ENCODE data around the gene PSAPL1. TPM values are rescaled to one million over a fixed set of nuclear protein-coding genes. Genes with fewer than 3 reads are reported as not detected.

PSAPL1 gene
- total RNA-seq, 1 experiment from 2014 or later, result not detected

DNA sequence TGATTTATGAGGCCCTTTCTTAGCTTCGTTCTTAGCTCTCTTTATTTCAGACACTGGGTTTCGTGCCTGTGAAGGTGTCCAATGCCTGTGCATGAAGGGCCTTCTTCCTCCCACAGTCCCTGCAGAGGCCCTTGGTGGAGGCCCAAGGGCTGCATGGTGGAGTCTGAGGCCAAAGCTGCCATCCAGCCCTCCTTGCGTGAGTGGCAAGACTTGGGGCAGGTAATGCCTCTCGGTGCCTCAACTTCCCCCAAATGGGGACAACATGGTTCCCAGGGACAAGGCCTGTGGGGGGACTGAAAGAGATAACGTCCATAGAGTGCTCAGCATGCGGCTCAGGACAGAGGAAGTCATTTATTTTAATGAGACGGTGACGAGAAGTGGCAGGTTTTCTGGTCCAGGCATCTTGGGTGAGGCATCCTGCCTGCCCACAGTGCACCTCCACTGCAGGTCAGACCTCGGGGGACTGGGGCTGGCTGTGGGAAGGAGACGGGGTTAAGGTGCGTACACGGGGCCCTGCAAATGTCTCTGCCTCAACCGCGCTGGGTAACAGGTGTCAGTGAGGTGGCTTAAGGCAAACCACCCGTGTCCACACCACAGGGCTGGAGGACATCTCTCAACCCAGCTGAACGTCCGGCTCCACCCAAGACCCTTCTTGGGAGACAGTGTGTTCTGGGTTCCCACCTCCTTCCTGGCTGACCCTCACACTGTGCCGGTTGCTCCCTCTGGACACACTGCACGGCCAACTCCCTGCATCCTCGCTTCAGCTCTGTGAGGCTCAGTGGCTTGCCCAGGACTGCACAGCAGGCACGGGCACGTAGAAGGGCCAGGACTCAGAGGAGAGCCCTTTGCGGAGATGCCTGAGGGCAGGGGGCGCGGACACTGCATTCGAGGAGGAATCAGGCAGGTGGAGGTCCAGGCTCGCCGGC is 50.5 kb downstream of the PSAPL1 start:
- no peak overlapping the region for H3K4me3 Mint-ChIP-seq (ENCODE audit: unreplicated experiment)
- no TSS peak for BruUV-seq (replicated peaks)
- H3K4me1 Mint-ChIP-seq (ENCODE audit: insufficient read depth, unreplicated experiment), result peaks cover 5% of the 10 kb centered on the region
- ChIA-PET POLR2A (no interaction called here), CTCF (no interaction called here)
- no peak for DNase-seq (ENCODE audit: unreplicated experiment)
- H3K36me3 Mint-ChIP-seq (ENCODE audit: insufficient read depth, unreplicated experiment), result no peaks in the 10 kb centered on the region
- no peak overlapping the region for H3K27ac Mint-ChIP-seq (ENCODE audit: low read depth, unreplicated experiment)
- intact Hi-C loops (cut with micrococcal nuclease), result no loop called here
- peaks cover 3% of the 10 kb centered on the region for H3K27me3 Mint-ChIP-seq (ENCODE audit: insufficient read depth, unreplicated experiment)
- H3K9me3 Mint-ChIP-seq (ENCODE audit: unreplicated experiment), result no peaks in the 10 kb centered on the region
- TF ChIP-seq, protein P1, sequence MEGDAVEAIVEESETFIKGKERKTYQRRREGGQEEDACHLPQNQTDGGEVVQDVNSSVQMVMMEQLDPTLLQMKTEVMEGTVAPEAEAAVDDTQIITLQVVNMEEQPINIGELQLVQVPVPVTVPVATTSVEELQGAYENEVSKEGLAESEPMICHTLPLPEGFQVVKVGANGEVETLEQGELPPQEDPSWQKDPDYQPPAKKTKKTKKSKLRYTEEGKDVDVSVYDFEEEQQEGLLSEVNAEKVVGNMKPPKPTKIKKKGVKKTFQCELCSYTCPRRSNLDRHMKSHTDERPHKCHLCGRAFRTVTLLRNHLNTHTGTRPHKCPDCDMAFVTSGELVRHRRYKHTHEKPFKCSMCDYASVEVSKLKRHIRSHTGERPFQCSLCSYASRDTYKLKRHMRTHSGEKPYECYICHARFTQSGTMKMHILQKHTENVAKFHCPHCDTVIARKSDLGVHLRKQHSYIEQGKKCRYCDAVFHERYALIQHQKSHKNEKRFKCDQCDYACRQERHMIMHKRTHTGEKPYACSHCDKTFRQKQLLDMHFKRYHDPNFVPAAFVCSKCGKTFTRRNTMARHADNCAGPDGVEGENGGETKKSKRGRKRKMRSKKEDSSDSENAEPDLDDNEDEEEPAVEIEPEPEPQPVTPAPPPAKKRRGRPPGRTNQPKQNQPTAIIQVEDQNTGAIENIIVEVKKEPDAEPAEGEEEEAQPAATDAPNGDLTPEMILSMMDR (IDR thresholded peaks at IDR 0.05; ENCODE audit: unreplicated experiment), result no peak

DNA sequence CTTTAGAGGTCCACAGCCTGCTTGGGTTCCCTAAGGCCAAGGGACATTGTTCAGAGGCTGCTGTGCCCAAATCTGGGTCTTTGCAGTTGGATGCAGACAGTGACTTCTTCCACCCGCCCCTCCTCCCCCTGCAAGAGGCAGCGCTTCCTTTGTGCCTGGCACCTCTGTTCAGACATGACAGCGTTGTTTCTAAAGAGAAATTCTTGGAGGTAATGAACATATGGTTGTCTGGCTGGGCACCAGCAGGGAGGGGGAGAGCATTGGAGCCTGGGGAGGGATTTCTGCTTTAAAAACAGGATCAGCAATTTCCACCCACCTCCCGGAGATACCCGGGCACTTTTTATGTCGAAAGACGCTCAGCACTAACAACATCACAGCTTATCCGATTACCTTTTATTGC is 51.5 kb downstream of the PSAPL1 start:
- Mint-ChIP-seq H3K27me3 (ENCODE audit: insufficient read depth, unreplicated experiment) (no peaks in the 10 kb centered on the region), H3K9me3 (ENCODE audit: unreplicated experiment) (no peaks in the 10 kb centered on the region), H3K4me1 (ENCODE audit: insufficient read depth, unreplicated experiment) (peaks cover 5% of the 10 kb centered on the region), H3K36me3 (ENCODE audit: insufficient read depth, unreplicated experiment) (no peaks in the 10 kb centered on the region), H3K27ac (ENCODE audit: low read depth, unreplicated experiment) (no peak overlapping the region), H3K4me3 (ENCODE audit: unreplicated experiment) (no peak overlapping the region)
- TF ChIP-seq, protein P1 (IDR thresholded peaks at IDR 0.05; ENCODE audit: unreplicated experiment), result no peak
- BruUV-seq (replicated peaks), result no TSS peak
- DNase-seq (ENCODE audit: unreplicated experiment), result no peak
- ChIA-PET POLR2A (no interaction called here), CTCF (interaction anchor here (0.8 kb wide), 1 partner anchor 78 kb away, joined by 3 read pairs; no protein-coding TSS in a partner anchor)
- intact Hi-C loops (cut with micrococcal nuclease), result no loop called here

DNA sequence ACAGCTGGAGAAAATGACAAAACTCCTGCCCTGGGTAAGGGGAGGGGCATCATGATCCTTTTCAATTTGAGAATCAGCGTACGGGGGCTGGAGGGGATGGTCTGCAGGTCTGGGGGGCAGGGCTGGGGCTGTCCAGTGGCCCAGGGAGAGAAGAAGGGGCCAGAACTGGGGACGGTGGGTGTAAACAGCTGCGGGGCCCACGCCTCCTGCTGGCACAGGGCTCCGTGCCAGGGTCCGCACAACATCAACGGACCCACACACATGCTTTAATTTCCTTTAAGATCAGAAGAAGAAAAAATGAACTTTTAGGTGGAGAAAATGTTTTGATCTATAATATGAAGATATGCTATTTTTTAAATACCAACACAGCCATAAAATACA is 52.1 kb downstream of the PSAPL1 start:
- no TSS peak for BruUV-seq (replicated peaks)
- ChIA-PET POLR2A (no interaction called here), CTCF (interaction anchor here (0.6 to 0.8 kb wide), 2 partner anchors 79 to 663 kb away, joined by 3 read pairs; no protein-coding TSS in a partner anchor)
- intact Hi-C loops (cut with micrococcal nuclease), result no loop called here
- no peak for DNase-seq (ENCODE audit: unreplicated experiment)
- no peaks in the 10 kb centered on the region for H3K27me3 Mint-ChIP-seq (ENCODE audit: insufficient read depth, unreplicated experiment)
- no peaks in the 10 kb centered on the region for H3K9me3 Mint-ChIP-seq (ENCODE audit: unreplicated experiment)
- TF ChIP-seq, protein P1 (IDR thresholded peaks at IDR 0.05; ENCODE audit: unreplicated experiment), result no peak
- no peak overlapping the region for H3K27ac Mint-ChIP-seq (ENCODE audit: low read depth, unreplicated experiment)
- H3K36me3 Mint-ChIP-seq (ENCODE audit: insufficient read depth, unreplicated experiment), result no peaks in the 10 kb centered on the region
- H3K4me3 Mint-ChIP-seq (ENCODE audit: unreplicated experiment), result no peak overlapping the region
- H3K4me1 Mint-ChIP-seq (ENCODE audit: insufficient read depth, unreplicated experiment), result peaks cover 5% of the 10 kb centered on the region

DNA sequence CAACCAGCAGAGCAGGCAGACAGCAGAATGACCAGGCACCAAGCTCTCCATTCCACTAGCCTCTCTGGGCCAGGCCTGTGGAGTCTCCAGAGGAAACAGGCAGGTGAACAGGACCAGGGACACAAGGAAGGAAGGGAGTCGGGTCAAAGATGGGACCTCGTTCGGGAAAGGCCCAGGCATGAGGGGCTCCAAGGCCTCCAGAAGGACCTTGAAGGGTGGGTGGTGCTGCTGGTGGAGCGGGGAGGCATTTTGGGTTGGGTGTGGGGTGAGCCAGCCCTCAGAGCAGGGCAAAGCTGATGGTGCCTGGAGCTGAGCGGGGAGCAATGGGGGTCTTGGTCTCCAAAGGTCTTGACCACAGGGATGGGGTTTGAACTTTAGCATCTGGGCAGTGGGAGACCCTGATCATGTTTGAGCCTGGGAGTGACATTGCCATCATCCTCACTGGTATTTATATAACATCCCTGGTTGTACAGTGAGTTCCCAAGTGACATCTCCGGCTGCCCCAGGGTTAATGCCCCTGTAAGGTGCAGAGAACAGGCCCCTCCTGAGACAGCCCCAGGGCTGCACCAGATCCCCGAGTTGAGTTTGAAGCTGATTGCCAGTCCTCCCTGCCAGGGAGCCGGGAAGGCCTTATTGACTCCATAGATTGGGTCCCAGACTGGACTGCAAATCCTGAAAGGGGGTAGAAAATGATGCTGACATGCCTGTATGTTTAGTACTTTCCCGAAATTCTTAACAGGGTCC is 52.7 kb downstream of the PSAPL1 start:
- POLR2A ChIA-PET, result no interaction called here
- Mint-ChIP-seq H3K27me3 (ENCODE audit: insufficient read depth, unreplicated experiment) (no peaks in the 10 kb centered on the region), H3K4me3 (ENCODE audit: unreplicated experiment) (no peak overlapping the region), H3K9me3 (ENCODE audit: unreplicated experiment) (no peaks in the 10 kb centered on the region), H3K36me3 (ENCODE audit: insufficient read depth, unreplicated experiment) (no peaks in the 10 kb centered on the region), H3K27ac (ENCODE audit: low read depth, unreplicated experiment) (no peak overlapping the region), H3K4me1 (ENCODE audit: insufficient read depth, unreplicated experiment) (peaks cover 5% of the 10 kb centered on the region)
- intact Hi-C loops (cut with micrococcal nuclease), result no loop called here
- BruUV-seq (replicated peaks), result no TSS peak
- DNase-seq (ENCODE audit: unreplicated experiment), result no peak
- TF ChIP-seq, protein P1 (IDR thresholded peaks at IDR 0.05; ENCODE audit: unreplicated experiment), result no peak
- CTCF ChIA-PET, result interaction anchor here (0.6 to 0.8 kb wide), 2 partner anchors 80 to 664 kb away, joined by 3 read pairs; no protein-coding TSS in a partner anchor
